HTERT RPE-1 (cell line): Measurements from ENCODE around the gene CBX8.

ENCODE experiments used
- in situ Hi-C: fragments of 300-500 bp; cut with MboI; formaldehyde crosslinking; loops from 4 replicates; pipeline ENCODE4 v1.14.3; 2020; ENCODE audit warnings: low sequenced_read_pairs

Gene CBX8

DNA sequence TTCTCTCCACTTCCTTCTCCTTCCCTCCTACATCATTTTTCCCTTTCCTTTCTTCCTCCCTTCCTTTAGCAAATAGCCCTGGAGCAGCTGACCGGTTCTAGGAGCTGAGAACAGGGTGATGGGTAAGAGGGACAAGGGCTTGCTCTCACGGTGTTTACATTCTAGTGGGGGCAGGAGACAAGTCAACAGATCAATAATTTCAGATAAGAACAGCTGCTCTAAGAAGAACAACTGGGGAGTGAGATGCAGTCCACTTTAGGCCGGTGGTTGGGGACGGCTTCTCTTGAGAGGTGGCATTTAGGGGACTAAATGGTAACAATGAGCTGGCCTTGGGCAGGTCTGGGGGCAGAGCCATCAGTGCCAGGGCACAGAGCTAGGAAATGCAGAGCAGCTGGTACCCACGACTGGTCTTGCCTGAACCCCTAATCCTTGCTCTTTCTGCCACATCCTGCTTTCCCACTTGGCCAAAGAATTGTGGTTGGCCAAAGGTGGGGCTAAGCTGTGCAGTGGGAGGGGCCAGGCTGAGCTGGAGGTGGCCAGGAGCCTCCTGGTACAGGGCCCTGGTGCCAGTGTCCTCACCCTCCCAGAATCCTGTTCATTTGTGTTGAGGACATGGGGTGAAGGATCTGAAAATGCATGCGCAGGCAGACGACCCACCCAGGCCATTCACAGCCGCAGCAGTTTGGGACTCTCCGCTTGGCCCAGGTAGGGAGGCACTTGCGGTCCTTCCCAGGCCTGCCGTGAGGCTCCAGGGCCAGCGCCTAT is 24.6 kb upstream of the CBX8 start:
- in situ Hi-C loops, result no loop called here

DNA sequence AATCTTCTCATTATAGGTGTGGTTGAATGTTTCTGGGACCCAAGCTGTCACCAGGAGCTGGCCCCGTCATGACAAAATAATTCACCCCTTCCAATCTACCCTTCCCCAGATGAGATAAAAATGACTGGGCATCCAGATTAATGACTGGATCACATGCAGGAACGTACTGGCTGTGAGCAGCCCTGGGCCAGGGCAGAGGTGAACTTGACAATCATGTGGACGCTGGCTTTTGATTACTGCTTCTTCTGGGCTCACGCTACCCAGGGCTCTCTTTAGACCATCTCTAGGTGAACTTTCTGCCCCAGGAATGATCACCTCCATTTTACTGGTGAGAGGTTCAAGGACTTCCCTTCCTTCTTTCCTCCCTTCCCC is 24.1 kb upstream of the CBX8 start:
- in situ Hi-C loops, result no loop called here

DNA sequence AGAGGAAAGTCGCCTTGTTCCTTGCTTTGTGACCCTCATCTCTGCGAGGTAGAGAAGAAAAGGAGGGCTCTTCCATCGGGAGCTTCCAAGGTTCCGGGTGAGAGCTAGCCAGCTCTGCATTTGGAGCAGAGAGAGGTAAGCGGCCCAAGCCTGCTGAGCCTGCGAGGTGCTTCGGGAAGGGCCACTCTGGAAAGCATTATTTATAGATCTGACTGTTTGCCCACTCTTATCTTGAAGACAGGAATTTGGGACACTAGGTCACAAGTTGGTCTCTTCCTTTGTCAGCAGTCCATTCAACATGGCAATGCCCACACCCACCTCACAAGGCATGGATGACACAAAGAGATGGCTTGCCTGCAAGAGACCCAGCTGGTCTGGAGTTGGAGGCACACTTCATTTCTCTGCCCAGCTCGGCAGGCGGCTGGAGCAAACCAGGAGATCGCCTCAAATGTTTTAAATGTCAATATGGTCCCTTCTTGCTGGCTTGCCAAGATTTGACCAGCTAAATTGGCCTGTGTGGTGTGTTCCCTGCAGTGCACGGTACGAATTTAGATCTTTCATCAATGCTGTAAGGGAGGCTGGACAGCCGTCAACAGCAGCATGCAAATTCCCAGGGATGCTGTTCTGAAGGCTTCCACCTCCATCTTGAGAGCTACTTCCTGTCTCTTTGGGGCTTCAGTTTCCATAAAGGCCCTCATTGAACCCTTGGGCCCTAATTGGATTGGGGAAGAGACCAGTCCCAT is 22.8 kb upstream of the CBX8 start:
- in situ Hi-C loops, result no loop called here

GRCh38 chr17:79819085-79819484 is 22.2 kb upstream of the CBX8 start:
- in situ Hi-C loops, result no loop called here

GRCh38 chr17:79818026-79818758 is 21.3 kb upstream of the CBX8 start:
- in situ Hi-C loops, result no loop called here

- in situ Hi-C loops, result no loop called here
Observed at GRCh38 chr17:79815836-79816461, 19.1 kb upstream of the CBX8 start.

DNA sequence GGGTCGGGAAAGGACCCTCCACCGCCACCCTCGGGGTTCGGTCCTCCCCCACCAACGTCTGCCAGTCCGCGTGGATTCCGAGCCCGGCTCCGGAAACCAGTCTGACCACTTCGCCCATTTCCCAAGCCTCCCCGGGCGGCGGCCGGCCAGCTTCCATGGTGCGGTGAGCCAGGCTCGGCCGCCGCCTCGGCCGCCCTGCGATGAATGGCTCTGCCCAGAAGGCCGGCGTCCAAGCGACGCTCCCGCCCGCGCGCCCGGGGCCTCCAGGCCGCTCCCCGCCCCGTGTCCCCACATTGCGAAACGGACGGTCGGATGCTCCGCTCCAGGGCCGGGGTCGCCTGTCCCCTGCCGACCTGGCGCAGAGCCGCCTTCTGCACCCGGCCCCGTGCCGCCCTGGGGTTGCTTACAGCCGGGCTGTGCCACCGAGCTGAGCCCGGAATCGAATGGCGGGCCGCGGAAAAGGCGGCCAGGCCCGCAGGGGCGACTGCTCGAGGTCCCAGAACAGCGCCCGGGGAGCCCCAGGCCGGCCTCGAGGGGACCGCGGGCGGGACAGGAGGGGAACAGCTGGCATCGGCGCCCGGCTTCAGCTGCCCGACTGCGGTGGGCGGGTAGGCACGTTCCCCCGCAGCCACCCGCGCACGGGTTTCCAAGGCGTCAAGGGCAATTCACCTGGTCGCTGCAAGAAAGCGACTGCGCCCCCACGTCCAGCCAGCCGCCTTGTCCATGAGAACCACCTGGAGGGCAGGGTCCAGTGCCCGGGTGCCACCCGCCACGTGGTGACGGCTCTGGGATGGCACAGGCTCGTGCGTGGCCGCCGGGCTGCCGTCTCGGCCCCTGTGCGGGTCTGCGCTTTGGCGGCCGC is 18.3 kb upstream of the CBX8 start:
- in situ Hi-C loops, result no loop called here

DNA sequence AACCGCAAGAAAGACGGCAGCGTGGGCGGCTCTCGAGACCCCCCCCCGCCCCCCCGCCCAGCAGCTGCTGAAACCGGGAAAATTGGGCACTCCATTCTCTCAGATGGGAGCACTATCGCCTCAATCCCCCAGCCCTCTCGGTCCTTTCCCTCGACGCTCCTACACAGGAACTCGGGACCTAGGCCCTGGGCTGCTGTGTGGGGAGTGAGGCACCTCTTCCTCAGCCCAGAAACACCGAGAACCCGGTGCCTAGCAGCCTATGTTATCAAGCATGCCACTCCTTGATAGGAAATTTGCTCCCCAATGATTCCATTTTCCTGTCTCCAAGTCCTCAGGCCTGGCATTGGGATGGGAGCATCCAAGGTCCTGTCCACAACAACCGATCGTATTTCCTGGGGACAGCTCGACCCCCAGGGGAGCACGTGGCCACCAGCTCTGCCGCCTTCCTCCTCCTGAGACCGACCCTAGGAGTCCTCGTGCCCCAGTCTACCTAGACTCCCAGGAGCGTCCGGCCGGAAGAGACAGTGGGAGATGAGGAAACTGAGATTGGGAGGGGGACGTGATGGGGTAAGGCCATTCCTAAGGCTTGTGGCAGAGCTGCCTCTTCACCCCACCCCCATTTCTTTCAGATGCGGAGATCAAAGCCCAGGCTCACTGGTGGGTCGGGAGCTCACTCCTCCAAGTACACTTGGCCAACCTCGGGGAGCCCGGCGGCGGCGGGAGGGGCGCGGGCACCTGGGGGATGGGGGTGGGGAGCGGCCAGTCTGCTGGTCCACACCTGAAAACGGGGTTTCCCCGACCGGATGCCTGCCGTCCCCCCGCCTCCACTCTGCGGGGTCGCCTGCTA is 17.5 kb upstream of the CBX8 start:
- in situ Hi-C loops, result no loop called here

GRCh38 chr17:79813297-79814126 is 16.6 kb upstream of the CBX8 start:
- in situ Hi-C loops, result no loop called here

GRCh38 chr17:79812353-79813258 is 15.7 kb upstream of the CBX8 start:
- in situ Hi-C loops, result no loop called here

DNA sequence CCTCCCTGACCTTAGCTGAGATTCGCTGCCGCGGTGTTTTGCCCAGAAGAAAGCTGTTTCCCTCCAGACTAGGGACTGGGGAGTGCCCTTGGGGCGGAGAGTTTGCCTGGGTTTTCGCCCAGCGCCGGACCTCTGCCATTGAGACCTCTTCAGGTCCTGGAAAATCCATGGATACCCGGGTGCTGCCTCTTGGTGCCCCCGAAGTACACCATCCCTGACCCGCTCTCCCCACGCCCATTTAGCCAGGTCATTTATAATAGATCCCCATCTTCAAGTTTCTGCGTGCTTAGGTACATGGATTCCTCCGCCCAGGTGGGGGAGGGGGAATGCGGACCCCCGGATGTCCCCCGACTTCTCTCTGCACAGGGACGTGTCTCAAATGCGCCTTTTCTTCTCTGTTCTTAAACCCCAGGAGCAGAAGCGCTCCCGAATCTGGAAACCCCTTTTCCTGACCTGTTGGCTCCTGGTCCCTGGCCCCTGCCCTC is 15.0 kb upstream of the CBX8 start:
- in situ Hi-C loops, result no loop called here

GRCh38 chr17:79811011-79811867 is 14.4 kb upstream of the CBX8 start:
- in situ Hi-C loops, result no loop called here

- in situ Hi-C loops, result no loop called here
Observed at GRCh38 chr17:79810130-79811010, 13.5 kb upstream of the CBX8 start.

DNA sequence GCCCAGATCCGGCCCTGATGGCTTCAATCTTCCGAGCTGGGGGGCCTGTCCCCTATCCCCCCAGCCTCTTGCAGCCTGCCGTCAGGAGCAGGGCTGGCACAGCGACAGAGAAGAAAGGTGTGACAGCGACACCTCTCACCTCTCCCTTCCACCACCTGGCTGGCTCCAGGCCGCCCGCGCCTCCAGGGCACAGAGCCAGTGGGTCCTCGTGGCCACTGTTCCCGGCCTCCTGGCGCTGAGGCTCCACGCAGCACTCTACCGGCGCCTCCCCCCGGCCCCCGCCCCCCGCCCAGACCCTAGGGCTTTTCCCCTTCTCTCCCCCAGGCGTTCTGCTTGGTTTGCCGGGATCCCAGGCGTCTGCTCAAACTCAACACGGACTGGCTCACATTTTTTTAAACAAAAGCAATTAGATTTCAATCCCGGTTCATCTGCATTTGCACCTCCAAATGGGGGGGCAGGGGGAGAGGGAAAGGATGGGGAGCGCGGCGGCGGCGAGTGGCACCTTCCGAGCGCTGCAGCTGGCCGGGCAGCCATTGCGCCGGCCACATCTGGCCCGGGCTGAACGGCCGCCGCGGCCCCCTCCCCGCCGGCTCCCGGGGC is 12.8 kb upstream of the CBX8 start:
- in situ Hi-C loops, result no loop called here
